ENCODE results near the gene CA5A.
"Not testable (repeated sequence)": the region's sequence is repeated elsewhere in the genome, so short reads cannot be mapped to it uniquely, and the experiment has no call there.

- not testable (repeated sequence) for TF ChIP-seq ZNF841 (CRISPR knock-in tag; IDR thresholded peaks at IDR 0.05; ENCODE audit: borderline replicate concordance); FOXA1 (IDR thresholded peaks at IDR 0.05); FOXA1 (CRISPR knock-in tag; IDR thresholded peaks at IDR 0.05); ZNF275 (CRISPR knock-in tag; IDR thresholded peaks at IDR 0.05; ENCODE audit: borderline replicate concordance); ZNF878 (CRISPR knock-in tag; IDR thresholded peaks at IDR 0.05); ZC3H4 (CRISPR knock-in tag; IDR thresholded peaks at IDR 0.05; ENCODE audit: borderline replicate concordance); SAFB2 (CRISPR knock-in tag; IDR thresholded peaks at IDR 0.05; ENCODE audit: borderline replicate concordance, low read depth)
Measured at GRCh38 chr16:87914021-87914725, 22.2 kb downstream of the CA5A start.
